ENCODE results near the gene KLHL26.

KLHL26 gene

DNA sequence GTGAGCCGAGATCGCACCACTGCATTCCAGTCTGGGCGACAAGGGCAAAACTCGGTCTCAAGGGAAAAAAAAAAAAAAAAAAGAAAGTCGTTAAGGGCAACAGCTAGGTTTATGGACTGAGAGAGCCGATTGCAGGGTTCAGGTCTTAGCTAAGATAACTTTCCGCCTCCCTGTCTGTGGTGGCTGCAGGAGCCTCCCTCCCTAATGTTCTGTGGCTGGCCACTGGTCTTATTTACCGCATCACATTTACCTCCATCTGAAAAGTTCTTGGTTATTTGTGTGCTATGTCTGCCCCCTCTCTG is 45.9 kb downstream of the KLHL26 start:
- H3K4me3 ChIP-seq (ENCODE audit: low read length), result peak overlapping the region; percentile 63; the same call in 1 of the 2 replicates
- TF ChIP-seq ZNF274 (IDR thresholded peaks at IDR 0.05; ENCODE audit: low read depth, low read length), result no peak

DNA sequence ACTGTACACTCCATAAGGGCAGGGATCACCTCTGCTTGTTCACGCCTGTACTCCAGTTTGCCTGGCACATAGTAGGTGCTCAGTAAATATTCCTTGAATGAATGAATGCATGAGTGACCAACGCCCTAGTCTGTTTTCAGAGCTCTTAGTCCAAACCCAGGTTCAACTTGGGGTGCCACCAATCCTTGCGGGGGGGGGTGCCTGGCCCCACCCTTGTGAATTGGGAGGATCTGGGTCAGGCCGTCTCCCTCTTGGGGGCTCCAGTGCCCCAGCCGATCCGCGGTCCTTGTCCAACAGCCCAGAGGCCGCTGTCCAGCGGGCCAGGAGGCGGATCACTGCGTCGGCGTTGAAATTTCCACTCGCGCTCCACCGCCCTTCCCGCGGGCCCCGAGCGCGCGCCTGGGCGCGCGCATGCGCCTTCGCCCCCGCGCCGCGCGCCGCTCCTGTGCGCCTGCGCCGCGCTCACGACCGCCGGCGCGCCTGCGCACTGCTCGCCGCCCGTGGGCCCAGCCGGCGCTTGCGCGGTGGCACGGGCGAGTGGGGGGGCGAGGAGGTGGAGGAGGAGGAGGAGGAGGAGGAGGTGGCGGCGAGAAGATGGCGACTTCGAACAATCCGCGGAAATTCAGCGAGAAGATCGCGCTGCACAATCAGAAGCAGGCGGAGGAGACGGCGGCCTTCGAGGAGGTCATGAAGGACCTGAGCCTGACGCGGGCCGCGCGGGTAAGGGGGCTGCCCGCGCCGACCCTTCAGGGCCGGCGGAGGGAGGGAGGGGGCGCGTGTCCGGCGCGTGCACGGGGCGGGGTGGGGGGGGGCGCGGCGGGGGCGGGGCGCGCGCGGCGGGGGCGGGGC is 46.5 kb downstream of the KLHL26 start, which contains the start of gene CRTC1:
CRTC1 (plus strand) TSS at position 572 of the 849 bp plus-strand sequence; CDS start at position 595, 23 bp downstream.
- peak within 1 kb of the TSS; percentile 69 for H3K4me3 ChIP-seq (ENCODE audit: low read length)
- no peak for TF ChIP-seq ZNF274 (IDR thresholded peaks at IDR 0.05; ENCODE audit: low read depth, low read length)

DNA sequence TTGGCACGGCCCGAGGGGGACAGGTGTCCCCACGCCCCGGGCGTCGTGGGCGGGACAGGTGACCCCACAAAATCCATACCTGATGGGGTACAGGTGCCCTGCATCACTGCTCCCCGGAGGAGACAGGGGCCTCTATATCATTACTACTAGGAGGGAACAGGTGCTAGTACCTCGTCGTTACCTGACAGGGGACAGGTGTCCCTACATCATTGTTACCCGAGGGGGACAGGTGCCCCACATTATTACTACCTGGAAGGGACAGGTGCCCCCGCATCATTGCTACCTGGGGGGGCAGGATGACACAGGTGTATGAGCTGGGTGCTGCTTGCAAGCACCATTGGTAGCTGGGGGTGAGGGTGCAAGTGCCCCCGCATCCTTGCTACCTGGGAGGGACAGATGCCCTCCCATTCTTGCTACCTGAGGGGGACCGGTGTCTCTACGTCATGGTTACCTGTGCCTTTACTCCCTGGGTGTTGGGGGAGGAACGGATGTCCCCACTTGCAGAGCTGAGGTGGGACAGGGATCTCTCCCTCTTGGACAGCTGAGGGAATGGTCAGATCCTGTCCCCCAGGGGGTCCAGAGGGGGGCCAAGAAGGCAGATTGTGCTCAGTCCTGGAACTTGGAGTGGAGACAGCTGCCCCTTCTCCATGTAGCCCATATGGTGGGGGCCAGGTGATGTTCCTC is 47.3 kb downstream of the KLHL26 start:
- peak overlapping the region; percentile 69 for H3K4me3 ChIP-seq (ENCODE audit: low read length)
- TF ChIP-seq ZNF274 (IDR thresholded peaks at IDR 0.05; ENCODE audit: low read depth, low read length), result no peak

DNA sequence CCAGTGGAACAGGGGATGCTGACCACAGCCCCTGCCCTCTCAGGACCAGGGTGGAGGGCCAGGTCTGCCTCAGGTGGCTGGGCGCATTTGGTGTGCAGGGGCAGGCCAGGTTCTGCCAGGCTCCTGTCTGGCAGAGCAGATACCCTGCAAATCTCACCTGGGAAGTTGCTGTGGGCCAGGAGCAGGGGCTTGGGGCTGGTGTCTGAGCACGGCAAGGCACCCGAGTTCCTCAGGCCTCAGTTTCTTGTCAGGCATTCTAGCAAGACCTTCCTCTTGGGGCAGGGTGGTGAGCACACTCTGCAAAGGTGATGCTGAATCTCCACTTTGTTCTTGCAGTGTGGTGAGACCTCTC is 47.8 kb downstream of the KLHL26 start:
- H3K4me3 ChIP-seq (ENCODE audit: low read length), result no peak overlapping the region

DNA sequence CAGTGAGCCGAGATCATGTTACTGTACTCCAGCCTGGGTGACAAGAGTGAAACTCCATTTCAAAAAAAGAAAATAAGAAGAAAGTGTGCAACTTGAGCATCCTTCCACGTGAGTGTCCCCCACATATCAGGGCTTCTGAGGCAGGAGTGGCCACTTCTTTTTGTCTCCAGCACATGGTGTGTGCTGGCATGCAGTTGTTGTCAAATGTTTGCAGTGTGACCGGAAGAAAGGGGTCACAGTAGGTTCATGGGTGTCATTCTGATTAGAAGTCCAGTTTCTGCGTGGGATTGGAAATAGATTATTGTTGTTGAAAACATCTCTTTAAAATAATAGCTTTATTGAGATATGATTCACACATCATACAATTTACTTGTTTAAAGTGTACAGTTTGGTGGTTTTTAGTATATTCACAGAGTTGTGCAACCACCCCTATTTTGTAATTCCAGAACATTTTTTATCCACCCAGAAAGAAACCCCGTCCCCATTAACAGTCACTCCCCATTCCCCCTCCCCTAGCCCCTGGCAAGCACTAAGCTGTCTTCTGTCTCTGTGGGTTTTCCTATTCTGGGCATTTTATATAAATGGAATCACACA is 48.9 kb downstream of the KLHL26 start:
- TF ChIP-seq ZNF274 (IDR thresholded peaks at IDR 0.05; ENCODE audit: low read depth, low read length), result no peak
- H3K4me3 ChIP-seq (ENCODE audit: low read length), result no peak overlapping the region

More for the DNA sequence above, 47.8 kb downstream of the KLHL26 start:
- no peak for TF ChIP-seq ZNF274 (IDR thresholded peaks at IDR 0.05; ENCODE audit: low read depth, low read length)

DNA sequence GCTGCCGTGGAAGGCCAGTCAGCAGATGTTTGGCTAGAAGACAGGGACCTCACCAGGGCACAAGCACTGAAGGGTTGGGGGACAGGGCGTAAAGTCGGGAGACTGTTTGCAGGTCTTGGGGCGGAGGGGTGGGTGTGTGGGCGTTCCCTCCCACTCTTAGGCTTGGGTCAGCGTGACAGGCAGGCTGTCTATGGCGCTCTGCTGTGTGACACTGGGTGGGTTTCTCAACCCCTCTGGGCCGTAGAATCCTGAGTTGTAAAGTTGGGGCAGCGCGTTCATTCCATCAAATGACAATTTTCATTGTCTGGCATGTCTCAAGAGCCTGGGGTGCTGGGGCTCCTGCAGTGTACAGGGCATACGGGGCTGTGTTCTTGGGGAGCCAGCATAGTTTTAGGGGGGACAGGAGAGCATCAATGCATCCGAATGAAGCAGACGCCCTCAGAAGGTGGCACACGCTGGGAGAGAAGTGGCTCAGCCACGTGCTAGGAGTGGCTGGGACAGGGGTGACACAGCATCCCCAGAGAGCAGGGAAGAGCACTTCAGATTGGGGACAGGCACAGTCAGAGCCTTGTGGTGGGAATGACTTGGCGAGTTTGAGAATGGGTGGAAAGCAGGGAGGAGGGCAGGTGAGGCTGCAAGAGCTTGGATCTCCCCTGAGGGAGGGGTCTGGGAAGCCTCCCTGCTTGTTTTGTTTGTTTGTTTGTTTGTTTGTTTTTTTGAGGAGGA is 51.1 kb downstream of the KLHL26 start:
- no peak for TF ChIP-seq ZNF274 (IDR thresholded peaks at IDR 0.05; ENCODE audit: low read depth, low read length)
- H3K4me3 ChIP-seq (ENCODE audit: low read length), result no peak overlapping the region

DNA sequence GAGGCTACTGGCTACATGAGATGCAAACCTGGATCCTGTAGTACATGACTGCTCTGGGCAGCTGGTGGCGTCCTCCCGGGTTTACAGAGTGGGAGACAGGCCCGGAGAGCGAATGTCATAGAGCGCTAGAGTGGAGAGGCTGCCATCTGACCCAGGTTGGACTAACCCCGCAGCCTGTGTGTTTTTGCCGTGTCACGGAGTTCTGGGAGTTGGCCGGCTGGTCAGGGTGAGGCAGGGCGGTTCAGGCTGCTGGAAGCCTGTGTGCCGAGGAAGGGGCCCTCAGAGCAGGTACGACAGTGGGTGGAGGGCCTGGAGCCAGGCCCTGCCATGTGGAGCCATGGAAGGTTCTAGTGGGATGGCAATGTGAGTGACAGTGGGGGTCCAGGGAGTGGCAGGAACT is 59.2 kb downstream of the KLHL26 start:
- TF ChIP-seq ZNF274 (IDR thresholded peaks at IDR 0.05; ENCODE audit: low read depth, low read length), result no peak
- no peak overlapping the region for H3K4me3 ChIP-seq (ENCODE audit: low read length)

DNA sequence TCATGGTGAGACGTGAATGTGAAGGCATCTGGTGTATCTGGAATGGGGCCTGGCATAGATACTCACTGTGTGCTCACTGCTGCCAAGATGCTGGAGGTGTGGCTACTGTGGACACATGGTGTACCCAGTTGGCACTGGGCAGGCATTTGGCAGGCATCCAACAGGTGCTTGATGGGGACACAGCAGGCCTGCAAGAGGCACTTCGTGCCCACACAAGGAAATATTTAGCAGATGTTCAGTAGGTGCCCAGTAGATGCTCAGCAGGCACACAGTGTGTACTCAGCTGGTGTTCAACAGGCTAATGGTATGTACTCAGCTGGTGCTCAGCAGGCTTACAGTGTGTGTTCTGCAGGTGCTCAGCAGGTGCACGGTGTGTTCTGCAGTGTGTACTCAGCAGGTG is 60.9 kb downstream of the KLHL26 start:
- no peak for TF ChIP-seq ZNF274 (IDR thresholded peaks at IDR 0.05; ENCODE audit: low read depth, low read length)
- H3K4me3 ChIP-seq (ENCODE audit: low read length), result no peak overlapping the region

DNA sequence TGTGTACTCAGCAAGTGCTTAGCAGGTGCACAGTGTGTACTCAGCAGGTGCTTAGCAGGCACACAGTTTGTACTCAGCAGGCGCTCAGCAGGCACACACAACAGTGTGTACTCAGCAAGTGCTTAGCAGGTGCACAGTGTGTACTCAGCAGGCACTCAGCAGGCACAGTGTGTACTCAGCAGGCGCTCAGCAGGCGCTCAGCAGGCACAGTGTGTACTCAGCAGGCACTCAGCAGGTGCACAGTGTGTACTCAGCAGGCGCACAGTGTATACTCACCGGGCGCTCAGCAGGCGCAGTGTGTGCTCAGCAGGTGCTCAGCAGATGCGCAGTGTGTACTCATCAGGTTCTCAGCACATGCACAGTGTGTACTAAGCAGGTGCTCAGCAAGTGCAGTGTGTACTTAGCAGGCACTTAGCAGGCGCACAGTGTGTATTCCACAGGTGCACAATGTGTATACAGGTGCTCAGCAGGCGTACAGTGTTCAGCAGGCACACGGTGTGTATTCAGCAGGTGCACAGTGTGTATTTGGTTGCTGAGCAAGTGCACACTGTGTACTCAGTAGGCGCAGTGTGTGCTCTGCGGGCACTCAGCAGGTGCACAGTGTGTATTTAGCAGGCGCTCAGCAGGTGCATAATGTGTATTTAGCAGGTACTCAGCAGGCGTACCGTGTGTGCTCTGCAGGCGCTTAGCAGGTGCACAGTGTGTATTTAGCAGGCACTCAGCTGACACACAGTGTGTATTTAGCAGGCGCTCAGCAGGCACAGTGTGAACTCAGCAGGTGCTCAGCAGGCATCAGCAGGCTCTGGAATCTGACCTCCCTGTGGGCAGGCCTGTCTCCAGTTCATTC is 61.7 kb downstream of the KLHL26 start:
- no peak overlapping the region for H3K4me3 ChIP-seq (ENCODE audit: low read length)
- no peak for TF ChIP-seq ZNF274 (IDR thresholded peaks at IDR 0.05; ENCODE audit: low read depth, low read length)

DNA sequence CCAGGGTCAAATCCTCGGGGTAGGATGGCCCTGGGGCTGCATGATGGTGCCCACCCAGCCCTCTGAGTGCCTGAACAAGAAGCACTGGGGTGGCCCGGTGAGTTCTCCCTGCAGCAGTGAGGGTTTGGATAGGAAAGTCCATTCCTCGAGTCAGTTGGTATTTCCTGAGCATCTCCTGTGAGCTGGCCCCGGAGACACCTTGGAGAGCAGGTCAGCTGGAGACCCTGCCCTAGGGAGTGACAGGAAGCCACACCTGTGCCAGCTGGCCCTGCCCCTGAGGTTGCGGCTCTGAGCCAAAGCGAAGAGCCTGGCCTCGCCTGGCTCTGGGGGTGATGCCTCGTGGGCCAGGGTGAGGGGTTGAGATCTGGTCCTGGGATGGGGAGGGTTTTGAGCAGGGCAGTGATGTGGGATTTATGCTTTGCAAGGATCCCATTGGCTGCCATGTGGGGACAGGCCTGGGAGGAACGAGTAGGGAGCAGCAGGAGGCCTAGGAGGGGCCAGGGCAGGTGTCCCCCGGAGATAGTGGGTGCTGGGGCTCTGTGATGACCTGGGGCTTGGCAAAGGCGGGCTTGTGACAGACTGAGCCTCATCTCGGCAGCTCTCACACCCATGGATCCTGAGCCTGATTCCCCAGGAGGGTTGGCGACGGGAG is 62.7 kb downstream of the KLHL26 start:
- TF ChIP-seq ZNF274 (IDR thresholded peaks at IDR 0.05; ENCODE audit: low read depth, low read length), result no peak
- no peak overlapping the region; the same call in 1 of the 2 replicates for H3K4me3 ChIP-seq (ENCODE audit: low read length)

DNA sequence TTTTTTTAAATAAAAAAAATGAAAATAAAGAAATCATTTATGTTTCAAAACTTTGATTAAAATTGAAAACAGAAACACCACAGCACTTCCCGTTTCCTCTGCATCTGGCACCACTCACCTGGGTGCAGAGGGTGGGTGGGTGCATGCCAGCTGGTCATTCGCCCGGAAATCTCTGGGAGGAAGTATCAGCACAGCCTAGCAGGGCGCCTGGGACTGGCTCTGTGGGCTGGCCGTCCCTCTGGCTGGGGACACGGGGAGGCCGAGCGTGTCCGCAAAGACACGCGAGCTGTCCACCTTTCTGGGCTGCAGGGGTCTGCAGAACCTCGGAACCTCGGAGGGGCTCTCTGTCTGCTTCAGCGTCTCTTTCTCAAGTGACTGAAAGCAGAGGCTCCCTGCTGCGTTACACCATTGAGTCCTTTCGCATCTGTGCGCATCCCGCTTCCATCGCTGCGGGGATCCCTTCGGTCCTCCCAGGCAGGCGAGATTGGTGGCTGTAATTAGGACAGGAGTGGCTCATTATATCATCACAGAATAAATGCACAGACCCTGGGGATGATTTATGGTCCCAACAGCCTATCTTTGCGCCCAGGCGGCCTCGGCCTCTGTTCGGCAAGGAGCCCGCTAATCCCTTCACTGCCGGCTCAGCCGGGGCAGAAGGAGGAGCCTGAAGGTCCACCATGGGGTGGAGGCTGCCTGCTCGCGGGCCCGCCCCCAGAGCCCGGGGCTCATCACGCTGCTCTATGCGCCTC is 63.8 kb downstream of the KLHL26 start:
- no peak for TF ChIP-seq ZNF274 (IDR thresholded peaks at IDR 0.05; ENCODE audit: low read depth, low read length)
- peak overlapping the region; percentile 35; the same call in 1 of the 2 replicates for H3K4me3 ChIP-seq (ENCODE audit: low read length)

DNA sequence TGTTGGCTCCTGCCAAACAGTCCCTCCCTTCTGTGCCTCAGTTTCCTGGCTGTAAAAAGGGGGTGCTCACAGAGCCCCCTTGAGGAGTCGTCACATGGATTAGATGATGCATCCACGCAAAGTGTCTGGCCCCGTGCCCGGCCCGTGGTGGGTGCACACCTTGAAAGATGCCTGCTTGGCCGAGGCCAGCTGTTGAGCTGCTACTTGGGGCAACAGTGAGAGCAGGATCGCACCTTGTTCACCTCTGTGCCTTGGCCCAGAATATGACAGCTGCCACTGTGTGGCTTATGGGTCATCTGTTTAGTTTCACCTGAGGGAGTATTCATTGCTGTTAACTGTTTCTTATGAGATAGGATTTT is 64.4 kb downstream of the KLHL26 start:
- TF ChIP-seq ZNF274 (IDR thresholded peaks at IDR 0.05; ENCODE audit: low read depth, low read length), result no peak
- H3K4me3 ChIP-seq (ENCODE audit: low read length), result no peak overlapping the region; the same call in 1 of the 2 replicates

All from GM08714 (cell line).